SIG-M5 treated with dmso at 0.1 percent for 504 hours (cell line): ENCODE results near the gene USP10.
A peak's percentile ranks its signal among the peaks of the same experiment; 100 is the strongest.

ENCODE experiments used
- DNase-seq: peaks from one replicate; lab custom pipeline; 2025; ENCODE audit not compliant: unreplicated experiment; lab: John Stamatoyannopoulos, UW

The USP10 gene

DNA sequence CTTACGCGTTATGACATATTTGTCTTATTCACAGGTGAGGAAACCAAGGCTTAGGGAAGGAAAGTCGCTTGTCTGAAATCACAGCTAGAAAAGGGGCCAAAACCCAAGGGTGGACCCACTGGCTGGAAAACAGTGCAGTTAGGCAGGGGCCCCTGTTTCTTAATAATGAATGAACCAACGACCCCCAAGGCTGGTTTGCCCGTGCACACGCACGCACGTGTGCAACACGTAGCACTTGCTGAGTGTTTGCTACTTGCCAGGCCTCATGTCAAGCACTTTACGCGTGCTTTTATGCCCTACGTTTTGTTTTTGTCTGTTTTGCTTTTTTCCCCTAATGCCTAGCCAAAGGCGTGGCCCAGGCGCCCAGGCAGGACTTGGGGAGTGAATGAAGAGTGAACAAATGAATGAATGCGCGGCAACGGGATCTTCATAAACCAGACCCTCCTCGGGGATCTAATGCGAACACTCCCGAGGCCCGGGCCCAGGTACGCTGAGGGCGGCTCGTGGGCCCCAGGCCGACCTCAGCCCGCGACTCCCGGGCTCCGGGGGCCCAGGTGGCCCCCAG, 571 bp upstream of the USP10 start:
- DNase-seq, result no peak

- peak; percentile 14 for DNase-seq
Measured at GRCh38 chr16:84700446-84701300, 873 bp downstream of the USP10 start.

DNA sequence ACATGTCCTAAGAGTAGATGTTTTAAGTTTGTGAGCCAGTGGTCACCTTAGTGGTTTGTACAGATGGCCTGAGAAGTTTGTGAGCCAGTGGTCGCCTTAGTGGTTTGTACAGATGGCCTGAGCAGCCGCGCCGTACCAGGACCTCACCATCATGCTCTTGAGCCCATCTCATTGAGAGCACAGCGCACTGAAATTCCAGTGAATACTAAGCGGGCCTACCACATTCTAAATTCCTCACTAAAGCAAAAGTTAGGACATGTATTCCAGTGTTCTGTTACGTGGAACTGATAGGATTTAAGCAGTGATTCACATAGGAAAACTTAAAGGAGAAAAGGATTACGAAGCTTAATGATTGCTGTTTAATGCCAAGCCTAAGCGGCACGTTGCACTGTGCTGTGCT, 3.9 kb downstream of the USP10 start:
- no peak for DNase-seq

GRCh38 chr16:84704253-84704652, 4.5 kb downstream of the USP10 start:
- DNase-seq, result no peak

DNA sequence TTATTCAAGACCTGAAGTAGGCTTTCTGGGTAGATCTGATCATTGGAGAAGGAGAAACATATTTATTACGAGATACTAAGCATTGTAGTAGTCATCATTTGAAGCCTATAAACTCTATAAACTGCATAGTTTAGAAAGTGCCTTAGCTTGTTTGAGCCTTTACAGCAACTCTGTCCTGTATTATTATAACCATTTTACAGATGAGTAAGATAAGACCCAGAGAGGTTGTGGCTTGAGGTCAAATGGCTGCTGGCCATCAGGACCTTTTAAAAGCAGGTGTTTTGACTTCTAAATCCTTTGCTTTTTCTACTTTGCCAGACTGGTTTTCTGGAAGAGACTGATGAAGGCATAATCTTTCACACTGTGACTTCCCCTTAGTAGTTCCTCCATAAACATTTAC, 7.1 kb downstream of the USP10 start:
- DNase-seq, result no peak

GRCh38 chr16:84709609-84710008, 9.8 kb downstream of the USP10 start:
- DNase-seq, result no peak

- no peak for DNase-seq
Measured at GRCh38 chr16:84710686-84711085, 10.9 kb downstream of the USP10 start.

DNA sequence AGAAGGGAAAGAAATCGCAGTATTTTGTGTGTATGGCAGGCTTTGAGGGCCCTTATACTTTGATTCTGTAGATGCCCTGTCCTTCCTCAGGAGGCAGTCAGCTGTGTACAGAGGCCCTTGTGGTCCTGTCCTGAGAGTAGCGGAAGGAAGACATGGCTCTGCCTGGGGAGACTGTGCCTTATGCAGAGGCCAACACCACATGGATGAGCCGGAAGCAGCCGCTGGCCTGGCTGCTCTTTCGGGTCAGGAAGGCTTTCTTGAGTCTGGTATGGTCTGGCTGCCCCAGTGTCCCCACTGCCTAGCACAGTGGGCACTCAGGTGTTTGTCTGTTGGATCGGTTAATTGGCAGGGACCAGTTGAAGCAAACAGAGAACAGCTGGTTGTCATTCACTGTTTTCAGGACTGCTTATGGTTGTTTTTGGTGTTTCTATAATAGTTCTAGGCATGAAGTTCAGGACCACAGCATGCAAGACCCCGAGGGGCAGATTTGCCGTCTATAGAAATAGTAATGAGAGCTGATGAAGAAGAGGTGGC, 12.4 kb downstream of the USP10 start:
- no peak for DNase-seq

GRCh38 chr16:84712801-84713775, 13.3 kb downstream of the USP10 start:
- no peak for DNase-seq

DNA sequence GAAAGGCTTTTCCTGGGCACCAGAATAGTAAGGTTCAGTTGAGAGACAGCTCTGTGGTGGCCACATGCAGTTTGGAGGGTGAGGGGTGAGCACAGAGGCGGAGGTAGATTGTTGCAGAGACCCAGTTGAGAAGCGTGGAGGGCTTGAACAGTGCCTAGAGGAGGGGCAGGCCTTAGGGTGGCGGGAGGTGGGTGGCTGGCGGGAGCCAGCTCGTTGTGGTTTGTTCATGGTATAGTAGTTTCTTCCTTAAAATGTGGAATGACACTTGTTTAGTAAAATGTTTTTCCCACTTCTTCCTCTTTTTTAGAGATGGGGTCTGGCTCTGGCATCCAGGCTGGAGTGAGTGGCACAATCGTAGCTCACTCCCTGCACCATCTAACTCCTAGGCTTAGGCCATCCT, 14.2 kb downstream of the USP10 start:
- peak; percentile 78 for DNase-seq

DNA sequence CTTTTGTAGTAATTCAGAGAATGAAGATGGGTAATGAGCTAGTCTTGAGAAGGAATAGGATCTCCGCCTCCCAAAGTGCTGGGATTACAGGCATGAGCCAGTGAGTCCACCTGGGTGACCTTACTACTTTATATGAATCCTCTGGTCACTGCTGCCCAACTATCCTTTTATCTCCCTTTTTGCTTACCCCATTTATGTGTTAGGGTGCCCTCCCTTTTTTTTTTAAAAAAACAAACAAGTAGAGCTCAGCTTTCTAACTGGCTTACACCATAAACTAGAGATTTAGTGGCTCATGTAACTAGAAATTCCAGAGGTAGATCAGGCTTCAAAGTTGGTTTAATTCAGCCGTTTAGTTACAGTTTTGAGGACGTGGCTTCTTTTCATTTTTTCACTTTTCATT, 15.6 kb downstream of the USP10 start:
- no peak for DNase-seq

DNA sequence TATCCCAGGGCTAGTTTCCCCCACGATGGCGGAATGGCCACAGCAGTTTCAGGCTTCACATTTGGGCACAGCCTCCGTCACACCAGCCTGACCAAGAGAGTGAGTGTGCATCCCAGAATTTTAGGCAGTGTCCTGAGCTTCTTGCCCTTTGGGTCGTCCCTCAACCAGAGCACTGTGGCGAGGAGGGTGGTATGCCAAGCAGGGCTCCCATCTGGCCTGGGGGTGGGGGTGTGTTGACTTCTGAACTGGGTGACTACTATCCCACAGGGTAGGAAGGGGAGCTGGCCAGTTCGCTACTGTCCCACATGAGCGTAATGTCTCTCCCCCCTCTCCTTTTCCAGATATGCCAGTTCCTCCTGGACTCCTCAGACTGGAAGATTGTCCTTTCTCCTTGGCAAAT, 16.1 kb downstream of the USP10 start:
- DNase-seq, result no peak

- DNase-seq, result no peak
Measured at GRCh38 chr16:84716740-84717139, 16.9 kb downstream of the USP10 start.

DNA sequence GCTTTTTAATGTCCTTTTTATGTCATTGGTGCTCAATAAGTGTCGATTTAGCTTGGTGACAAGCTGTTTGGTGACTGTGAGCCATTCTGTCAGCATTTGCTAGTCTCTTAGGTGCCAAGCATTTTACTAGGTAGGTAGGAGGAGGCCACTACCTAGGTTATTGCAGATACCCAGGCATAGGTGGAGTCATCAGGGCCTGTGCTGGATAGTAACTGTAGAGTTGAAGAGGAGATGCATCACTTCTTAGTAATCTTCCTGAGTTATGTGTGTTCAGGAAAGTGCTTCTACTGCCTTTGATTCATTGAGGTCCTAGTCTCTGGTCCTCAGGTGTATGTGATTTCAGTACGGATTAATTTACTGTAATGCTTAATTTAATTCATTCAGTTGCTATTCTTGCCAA, 17.7 kb downstream of the USP10 start:
- no peak for DNase-seq

GRCh38 chr16:84720177-84720579, 20.4 kb downstream of the USP10 start:
- DNase-seq, result no peak

GRCh38 chr16:84722068-84722467, 22.3 kb downstream of the USP10 start:
- DNase-seq, result no peak

GRCh38 chr16:84723906-84724305, 24.1 kb downstream of the USP10 start:
- no peak for DNase-seq

DNA sequence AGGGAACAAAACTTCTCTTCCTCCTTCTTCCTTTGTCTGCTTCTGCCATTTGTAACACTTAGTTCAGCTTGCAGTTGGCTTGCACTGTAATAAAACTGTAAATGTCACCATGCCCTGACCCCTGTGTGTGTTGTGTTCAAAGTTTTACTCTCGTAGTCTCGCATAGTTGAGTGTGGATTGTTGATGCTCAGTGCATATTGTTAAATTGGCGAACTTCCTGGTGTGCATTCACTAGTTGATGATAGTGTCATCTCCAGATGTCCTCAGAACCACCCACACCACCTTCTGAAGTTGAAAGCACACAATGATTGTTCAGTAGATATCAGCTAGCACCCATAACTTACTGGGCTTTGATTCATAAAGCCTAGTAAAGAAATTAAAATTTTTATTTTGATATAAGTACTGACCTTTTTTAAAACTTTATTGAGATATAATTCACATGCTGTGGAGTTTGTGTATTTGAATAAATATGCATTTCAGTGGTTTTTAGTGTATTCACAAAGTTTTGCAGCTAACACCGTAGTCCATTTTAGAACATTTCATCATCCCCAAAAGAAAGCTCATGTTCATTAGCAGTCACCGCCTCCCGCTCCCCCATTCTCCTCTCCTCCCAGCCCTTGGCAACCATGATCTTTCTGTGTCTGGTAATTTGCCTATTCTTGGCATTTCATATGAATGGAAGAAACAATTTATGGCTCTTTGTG, 25.0 kb downstream of the USP10 start:
- DNase-seq, result no peak

- DNase-seq, result no peak
Measured at GRCh38 chr16:84725481-84726078, 25.8 kb downstream of the USP10 start.

GRCh38 chr16:84726079-84726668, 26.4 kb downstream of the USP10 start:
- DNase-seq, result peak; percentile 83
